RKO (cell line): Measurements from ENCODE around the gene KLC3.
A peak's percentile ranks its signal among the peaks of the same experiment; 100 is the strongest.
"Not testable (repeated sequence)": the region's sequence is repeated elsewhere in the genome, so short reads cannot be mapped to it uniquely, and the experiment has no call there.

ENCODE experiments used
- DNase-seq: peaks from one replicate; pipeline ENCODE4 v3.0.0-alpha.2; 2016; ENCODE audit warnings: low spot score

The KLC3 gene

GRCh38 chr19:45320997-45321775 lies 19.4 kb upstream of the KLC3 start:
- no peak for DNase-seq

GRCh38 chr19:45321848-45322247 lies 18.7 kb upstream of the KLC3 start:
- no peak for DNase-seq

DNA sequence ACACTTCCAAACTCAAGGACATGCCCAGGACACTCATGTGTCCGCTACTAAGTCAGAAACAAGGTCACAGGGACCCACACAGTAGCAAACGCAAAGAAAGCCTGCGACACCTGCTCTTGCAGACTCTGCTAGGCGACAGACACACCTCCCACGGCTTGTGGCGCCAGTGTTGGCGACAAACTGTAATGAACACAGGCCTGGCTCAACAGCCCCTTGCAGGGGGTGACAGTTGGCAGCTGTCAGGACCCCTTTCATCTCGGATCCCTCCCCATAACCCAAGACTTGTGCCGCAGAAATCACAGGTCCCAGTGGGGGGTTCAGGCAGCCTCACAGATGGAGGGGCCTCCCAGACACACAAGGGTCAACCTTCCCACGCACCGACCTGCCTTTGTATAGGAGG lies 18.2 kb upstream of the KLC3 start:
- DNase-seq = no peak

DNA sequence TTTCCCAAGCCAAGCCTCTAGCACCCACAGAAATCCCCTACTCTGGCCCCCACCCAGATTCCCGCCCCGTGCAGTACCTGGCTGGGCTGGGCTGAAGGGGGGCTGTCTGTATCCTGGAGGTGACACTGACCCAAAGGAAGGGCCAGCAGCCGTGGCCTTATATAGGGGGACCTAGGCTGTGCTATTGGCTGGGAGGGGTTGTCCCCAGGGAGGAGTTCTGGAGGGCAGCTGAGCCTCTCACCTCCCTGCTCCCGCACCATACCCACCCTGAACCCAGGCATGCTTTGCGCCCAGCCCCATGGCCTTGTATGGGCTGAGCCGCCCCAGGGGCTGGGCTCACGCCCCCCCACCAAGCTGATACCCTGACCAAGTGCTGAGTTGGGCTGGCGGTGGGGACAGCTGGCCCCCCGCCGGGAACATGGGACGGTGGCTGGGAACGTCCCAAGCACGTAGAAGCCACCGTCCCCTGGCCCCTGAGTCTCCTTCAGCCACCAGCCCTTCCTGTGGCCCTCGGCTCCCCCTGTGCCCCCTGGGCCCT lies 17.7 kb upstream of the KLC3 start, which contains the start of gene CKM:
Gene CKM, minus strand, starts transcription at position 132 of the 538 bp plus-strand sequence. CDS start 3,162 bp downstream, outside the sequence.
- DNase-seq = no peak

DNA sequence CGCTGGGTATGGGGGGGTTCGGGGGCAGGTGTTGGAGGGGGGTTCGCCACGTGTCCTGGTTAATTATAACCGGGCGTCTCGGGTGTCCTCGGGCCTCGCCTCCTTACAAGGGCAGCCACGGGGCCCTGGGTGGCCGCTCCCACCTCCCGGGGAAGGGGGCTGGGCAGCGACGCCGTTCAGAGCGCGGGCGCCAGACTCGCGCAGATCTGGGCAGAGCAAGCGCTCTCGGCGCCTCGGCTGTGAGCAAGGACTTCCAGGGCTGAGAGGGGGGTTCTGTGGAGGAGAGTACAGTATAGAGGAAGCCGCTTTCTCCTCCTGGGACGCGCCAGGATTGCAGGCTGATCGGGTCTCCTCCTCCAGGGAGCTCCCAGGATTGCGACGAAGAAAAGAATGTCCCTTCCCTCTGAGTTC lies 16.9 kb upstream of the KLC3 start:
- DNase-seq = no peak

GRCh38 chr19:45324349-45324907 lies 16.1 kb upstream of the KLC3 start:
- no peak for DNase-seq

DNA sequence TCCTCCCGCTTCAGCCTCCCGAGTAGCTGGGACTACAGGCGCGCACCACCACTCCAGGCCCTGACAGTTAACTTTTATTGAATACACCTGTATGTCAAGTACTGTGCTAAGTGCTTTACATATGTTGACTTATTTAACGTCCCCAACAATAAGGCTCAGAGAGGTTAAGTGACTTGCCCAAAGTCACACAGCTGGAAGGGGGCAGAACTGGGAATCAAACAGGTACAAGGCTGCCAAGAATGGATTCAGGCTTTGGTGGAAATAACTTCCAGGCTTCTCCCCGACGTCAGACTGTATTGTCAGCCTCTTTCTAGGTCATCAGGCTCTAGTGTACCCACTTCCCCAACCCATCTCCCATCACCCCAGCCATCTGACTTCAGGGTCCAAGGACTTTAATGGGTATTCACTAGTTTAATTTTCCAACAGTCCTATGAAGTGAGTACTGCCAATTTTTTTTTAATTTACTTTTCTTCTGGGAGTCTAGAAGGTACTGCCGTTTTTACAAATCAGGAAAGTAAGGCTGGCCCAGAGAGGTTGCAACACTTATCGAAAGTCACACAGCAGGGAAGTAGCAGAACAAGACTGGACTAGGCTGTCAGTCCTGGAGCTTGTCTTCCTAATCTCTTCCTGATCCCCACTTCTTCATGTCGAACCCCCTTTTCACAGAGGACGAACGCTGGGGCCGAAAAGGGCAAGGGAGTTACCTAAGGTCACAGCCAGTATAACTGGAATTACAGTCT lies 13.0 kb upstream of the KLC3 start:
- DNase-seq = no peak

DNA sequence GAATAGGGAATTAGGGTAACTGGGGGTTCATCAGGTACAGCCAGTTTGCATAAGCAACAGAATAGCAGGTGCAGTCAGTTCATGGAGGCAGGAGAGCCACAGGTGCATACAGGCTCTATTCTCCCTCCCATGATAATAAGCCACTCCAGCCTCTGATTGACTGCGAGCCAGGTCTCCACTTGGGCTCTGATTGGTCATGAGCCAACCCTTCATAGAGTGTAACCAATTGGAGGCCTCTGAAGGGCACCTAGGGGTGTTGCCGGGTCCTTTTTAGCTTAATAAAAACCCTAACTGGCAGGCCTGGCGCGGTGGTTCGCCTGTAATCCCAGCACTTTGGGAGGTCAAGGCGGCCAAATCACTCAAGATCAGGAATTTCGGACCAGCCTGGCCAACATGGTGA lies 9.1 kb upstream of the KLC3 start:
- DNase-seq = no peak

DNA sequence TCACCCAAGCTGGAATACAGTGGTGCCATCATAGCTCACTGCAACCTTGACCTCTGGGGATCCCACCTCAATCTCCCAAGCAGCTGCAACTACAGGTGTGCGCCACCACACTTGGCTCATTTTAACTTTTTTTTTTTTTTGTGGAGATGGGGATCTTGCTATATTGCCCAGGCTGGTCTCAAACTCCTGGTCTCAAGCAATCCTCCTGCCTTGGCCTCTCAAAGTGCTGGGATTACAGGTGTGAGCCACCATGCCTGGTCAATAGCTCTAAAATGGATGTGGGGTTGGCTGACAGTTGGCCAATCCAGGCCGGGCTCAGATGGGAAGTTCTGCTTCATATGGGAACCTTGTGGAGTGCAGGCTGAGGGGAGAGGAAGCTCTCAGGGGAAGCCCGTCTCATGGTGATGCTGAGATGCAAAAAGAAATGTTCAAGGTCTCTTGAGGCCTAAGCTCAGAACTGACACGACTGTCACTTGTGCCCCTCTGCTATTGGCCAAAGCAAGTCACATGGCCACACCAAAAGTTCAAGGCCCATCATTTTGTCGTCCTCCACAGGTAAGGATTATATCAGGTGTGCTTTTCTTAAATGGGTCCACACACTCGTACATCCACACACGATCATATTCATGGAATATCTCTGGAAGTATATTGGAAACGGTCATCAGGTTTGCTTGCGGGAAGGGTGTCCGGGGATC lies 6.8 kb upstream of the KLC3 start:
- DNase-seq = no peak

DNA sequence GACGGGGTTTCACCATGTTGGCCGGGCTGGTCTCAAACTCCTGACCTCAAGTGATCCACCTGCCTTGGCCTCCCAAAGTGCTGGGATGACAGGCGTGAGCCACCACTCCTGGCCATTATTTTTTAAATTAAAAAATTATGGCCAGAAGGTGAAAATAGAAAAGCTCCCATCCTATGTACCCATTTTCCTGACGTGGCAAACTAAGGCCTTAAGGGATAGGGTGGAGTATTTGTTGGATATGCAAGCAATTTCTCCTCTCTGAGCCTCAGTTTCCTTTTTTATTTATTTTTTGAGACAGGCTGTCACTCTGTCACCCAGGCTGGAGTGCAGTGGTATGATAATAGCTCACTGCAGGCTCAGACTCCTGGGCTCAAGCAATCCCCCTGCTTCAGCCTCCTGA lies 5.7 kb upstream of the KLC3 start:
- DNase-seq = not testable (repeated sequence)

- no peak for DNase-seq
Observed at GRCh38 chr19:45336696-45337251, 3.8 kb upstream of the KLC3 start.

DNA sequence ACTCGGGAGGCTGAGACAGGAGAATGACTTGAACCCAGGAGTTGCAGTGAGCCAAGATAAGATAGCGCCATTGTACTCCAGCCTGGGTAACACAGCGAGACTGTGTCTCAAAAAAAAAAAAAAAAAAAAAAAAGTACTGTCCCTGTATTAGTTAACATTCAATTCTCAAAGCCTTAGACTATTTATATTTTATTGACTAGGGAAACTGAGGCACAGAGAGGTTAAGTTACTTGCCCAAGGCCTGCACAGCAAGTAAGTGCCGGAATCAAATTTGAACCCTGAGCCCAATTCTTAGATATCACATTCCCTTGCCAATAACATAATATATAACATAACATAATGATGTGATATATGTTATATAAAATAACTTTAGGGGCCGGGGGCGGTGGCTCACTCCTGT lies 921 bp upstream of the KLC3 start:
- no peak for DNase-seq

GRCh38 chr19:45340899-45341453 lies 426 bp downstream of the KLC3 start:
- DNase-seq = peak; percentile 30

DNA sequence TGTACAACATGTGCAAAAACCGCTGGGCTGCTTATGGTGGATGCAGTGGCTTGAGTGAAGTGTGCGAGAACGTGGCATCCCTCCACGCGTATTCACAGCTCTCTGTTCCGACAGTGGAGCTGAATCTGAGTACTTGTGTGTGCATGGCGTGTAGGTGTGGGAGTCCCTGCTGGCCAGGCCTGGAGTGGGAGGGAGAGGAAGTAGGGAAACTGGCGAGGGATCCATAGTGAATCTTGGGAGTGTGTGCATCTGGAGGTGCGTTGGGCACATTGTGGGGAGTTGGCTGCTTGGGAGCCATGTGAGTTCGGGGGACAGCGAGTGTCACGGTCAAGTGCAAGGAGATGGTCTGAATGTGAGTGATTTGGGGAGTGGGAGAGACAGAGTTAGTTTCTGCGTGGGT lies 2.4 kb downstream of the KLC3 start:
- DNase-seq = no peak

GRCh38 chr19:45344621-45345505 lies 4.3 kb downstream of the KLC3 start:
- no peak for DNase-seq

DNA sequence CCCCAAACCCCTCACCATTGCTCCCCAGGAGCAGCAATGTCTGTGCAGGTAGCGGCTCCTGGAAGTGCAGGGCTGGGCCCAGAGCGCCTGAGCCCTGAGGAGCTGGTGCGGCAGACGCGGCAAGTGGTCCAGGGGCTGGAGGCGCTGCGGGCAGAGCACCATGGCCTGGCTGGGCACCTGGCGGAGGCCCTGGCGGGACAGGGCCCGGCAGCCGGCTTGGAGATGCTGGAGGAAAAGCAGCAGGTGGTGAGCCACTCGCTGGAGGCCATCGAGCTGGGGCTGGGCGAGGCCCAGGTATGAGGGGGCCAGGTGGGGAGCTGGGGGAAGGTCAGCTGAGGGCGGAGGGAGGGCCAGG lies 4.9 kb downstream of the KLC3 start:
- DNase-seq = no peak

GRCh38 chr19:45346449-45346848 lies 5.9 kb downstream of the KLC3 start:
- DNase-seq = no peak

- no peak for DNase-seq
Observed at GRCh38 chr19:45347570-45348366, 7.2 kb downstream of the KLC3 start.

DNA sequence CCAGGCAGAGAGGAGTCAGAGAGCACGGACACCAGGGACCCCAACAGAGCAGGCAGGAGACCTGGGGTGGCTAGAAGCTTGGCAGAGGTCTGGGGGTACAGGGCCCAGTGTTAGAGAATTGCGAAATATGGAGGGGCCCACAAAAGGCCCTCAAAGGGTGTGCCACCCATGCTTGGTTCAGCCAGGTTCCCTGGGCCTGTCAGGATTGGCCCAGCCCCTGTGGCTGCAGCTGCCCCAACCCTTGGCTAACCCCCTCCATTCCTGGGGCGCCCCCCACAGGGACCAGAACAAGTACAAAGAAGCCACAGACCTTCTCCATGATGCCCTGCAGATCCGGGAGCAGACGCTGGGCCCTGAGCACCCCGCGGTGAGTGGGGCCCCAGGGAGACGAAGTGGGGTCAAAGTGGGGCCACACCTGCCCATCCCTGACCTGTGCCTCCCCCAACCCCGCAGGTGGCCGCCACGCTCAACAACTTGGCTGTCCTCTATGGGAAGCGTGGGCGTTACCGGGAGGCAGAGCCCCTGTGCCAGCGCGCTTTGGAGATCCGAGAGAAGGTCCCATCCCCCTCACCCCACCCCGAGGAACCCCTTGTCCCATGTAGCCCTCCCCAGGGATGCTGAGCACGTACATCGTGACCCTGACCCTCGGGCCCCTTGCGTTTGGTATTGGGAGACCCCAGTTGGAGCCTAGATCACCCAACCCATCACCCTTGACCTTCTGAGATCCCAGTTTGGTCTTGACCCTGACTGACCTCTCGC lies 8.0 kb downstream of the KLC3 start:
- DNase-seq = no peak
